HepG2 (cell line): ENCODE data around the gene STRBP. TPM values are rescaled to one million over a fixed set of nuclear protein-coding genes. Genes with fewer than 3 reads are reported as not detected.
A peak's percentile ranks its signal among the peaks of the same experiment; 100 is the strongest.

ENCODE experiments used
- ATAC-seq: fragments of 200-7000 bp; cut with Tn5 transposase; 3 replicates; pipeline ENCODE4 v1.9.1; 2020; ENCODE audit warnings: mild to moderate bottlenecking, moderate library complexity
- BruUV-seq: library from RNA; stranded (reverse); fragments of 400-500 nt; replicated peaks from 2 replicates; lab custom pipeline; 2021; lab: Mats Ljungman, UMichigan
- CTCF ChIA-PET: fragments of 300-600 bp; formaldehyde crosslinking; extraction: SDS; loops from one replicate; lab custom pipeline; 2021; ENCODE audit warnings: low total read pairs, inconsistent platforms, low intra/inter-chr PET ratio; lab: Yijun Ruan, JAX
- POLR2A ChIA-PET: fragments of 350-600 bp; sonication (Branson Sonifier 250); formaldehyde crosslinking; loops from one replicate; lab custom pipeline; 2020; ENCODE audit warnings: antibody characterized with exemption, inconsistent platforms; lab: Yijun Ruan, JAX
- DNase-seq: peaks from one replicate; pipeline ENCODE4 v3.0.0-alpha.2; 2015; ENCODE audit warnings: low spot score
- FAIRE-seq: peaks from 3 replicates; lab custom pipeline; 2011; peaks lifted over from hg19 to GRCh38; lab: Jason Lieb, UNC
- H2AFZ ChIP-seq: one replicate; pipeline ENCODE4 v1.6.1; 2011; ENCODE audit warnings: low read length, inconsistent platforms
- H3K27ac ChIP-seq: fragments of 300-600 bp; 3 replicates; pipeline ENCODE4 v1.8.0; 2011; ENCODE audit warnings: mixed run types, mild to moderate bottlenecking, mixed read lengths, low read length, inconsistent platforms; ENCODE audit not compliant: insufficient read depth; ENCODE audit errors: extremely low read length
- H3K27me3 ChIP-seq, 2 experiments: fragments of 200-600 bp in 1 of 2; 2 replicates in 1 of 2; 3 replicates in 1 of 2; pipeline versions ENCODE4 v1.6.0 to v1.8.0; 2011; ENCODE audit warnings: low read length in 2 of 2, mild to moderate bottlenecking in 2 of 2, moderate library complexity in 2 of 2, inconsistent platforms in 1 of 2; ENCODE audit not compliant: insufficient read depth in 2 of 2, control insufficient read depth in 1 of 2
- H3K36me3 ChIP-seq, 2 experiments: fragments of 200-600 bp in 1 of 2; replicated peaks in 1 of 2; 2 replicates in 1 of 2; 3 replicates in 1 of 2; pipeline versions ENCODE4 v1.5.1 to v1.8.0; 2011; ENCODE audit warnings: low read length in 2 of 2, inconsistent platforms in 1 of 2; ENCODE audit not compliant: insufficient read depth in 2 of 2, control insufficient read depth in 1 of 2
- H3K4me1 ChIP-seq: 2 replicates; pipeline ENCODE4 v1.5.1; 2012; ENCODE audit warnings: low read length, inconsistent platforms; ENCODE audit not compliant: insufficient read depth
- H3K4me2 ChIP-seq: 2 replicates; pipeline ENCODE4 v1.6.0; 2011; ENCODE audit warnings: low read depth, low read length, inconsistent platforms
- H3K4me3 ChIP-seq, 3 experiments: fragments of 200-600 bp in 1 of 3; sonication (generic), shearing (Covaris generic) in 1 of 3; replicated peaks in 1 of 3; 2 replicates each; pipeline ENCODE4 v1.5.1; 2011 to 2016; ENCODE audit warnings: low read length in 3 of 3, inconsistent platforms in 2 of 3, low read depth in 2 of 3, mild to moderate bottlenecking in 2 of 3, control low read depth in 1 of 3, mixed read lengths in 1 of 3; ENCODE audit not compliant: insufficient read depth in 1 of 3
- H3K79me2 ChIP-seq: one replicate; pipeline ENCODE4 v1.6.1; 2011; ENCODE audit warnings: low read length, inconsistent platforms; ENCODE audit not compliant: insufficient read depth
- H3K9ac ChIP-seq: 2 replicates; pipeline ENCODE4 v1.6.0; 2011; ENCODE audit warnings: mild to moderate bottlenecking, low read depth, low read length, inconsistent platforms; ENCODE audit not compliant: insufficient read depth
- H3K9me3 ChIP-seq: 2 replicates; pipeline ENCODE4 v1.5.1; 2012; ENCODE audit warnings: mild to moderate bottlenecking, low read length
- H4K20me1 ChIP-seq: 2 replicates; pipeline ENCODE4 v1.6.0; 2011; ENCODE audit warnings: inconsistent platforms, mild to moderate bottlenecking, low read length, moderate library complexity; ENCODE audit not compliant: insufficient read depth
- ATF7 ChIP-seq, 2 experiments: fragments of 450-650 bp in 1 of 2; sonication (generic) in 1 of 2; formaldehyde crosslinking in 1 of 2; IDR thresholded peaks; 2 replicates each; pipeline versions ENCODE4 v1.4.0 to v1.6.1; 2016 to 2020; ENCODE audit warnings: antibody characterized with exemption in 1 of 2, mild to moderate bottlenecking in 1 of 2, missing genetic modification reagents in 1 of 2
- HBP1 ChIP-seq: IDR thresholded peaks from 2 replicates; pipeline ENCODE4 v1.6.1; 2016; ENCODE audit warnings: low read depth, control low read depth
- KAT2B ChIP-seq: fragments of 150-350 bp; IDR thresholded peaks from 2 replicates; pipeline ENCODE4 v1.6.1; 2014; ENCODE audit warnings: low read depth, low read length, borderline replicate concordance
- RARA ChIP-seq: IDR thresholded peaks from 2 replicates; pipeline ENCODE4 v1.6.1; 2016; ENCODE audit warnings: missing genetic modification reagents, missing compliant biosample characterization
- TBX2 ChIP-seq: sonication (generic); formaldehyde crosslinking; IDR thresholded peaks from 2 replicates; pipeline ENCODE4 v1.5.0; 2020; ENCODE audit warnings: missing genetic modification reagents, mild to moderate bottlenecking, borderline replicate concordance
- ZNF644 ChIP-seq: IDR thresholded peaks from 2 replicates; pipeline ENCODE4 v1.6.1; 2016; ENCODE audit warnings: low read depth
- WGBS: methylation state at CpG from one replicate; pipeline ENCODE4 v1.1.6; 2017; ENCODE audit warnings: low lambda C conversion rate; 5-methylcytosine and 5-hydroxymethylcytosine counted together
- in situ Hi-C: cut with HindIII; loops from 2 replicates; pipeline ENCODE4 v1.10.0; 2017; ENCODE audit warnings: low pct_unique_long_range_greater_than_20kb; ENCODE audit not compliant: extremely low pct_ligation_motif_present
- intact Hi-C: fragments of 100-400 bp; cut with micrococcal nuclease; formaldehyde crosslinking; loops from one replicate; pipeline ENCODE4 v1.10.0; 2022; ENCODE audit not compliant: unreplicated experiment
- polyA plus RNA-seq, 8 experiments: library from polyadenylated mRNA; depleted of rRNA in 3 of 8; stranded (reverse) in 7 of 8; unstranded in 1 of 8; fragments of >200 nt; fragmentation: Illumina TruSeq in 4 of 8; extraction: Trizol in 4 of 8; gene quantifications; 2 replicates each; pipeline versions ENCODE4 v1.2.1 to v1.2.3, GENCODE V29; 2011 to 2016; ENCODE audit warnings: low read depth in 4 of 8, missing spikeins in 1 of 8, mixed read lengths in 1 of 8; ENCODE audit not compliant: insufficient read depth in 1 of 8
- total RNA-seq, 5 experiments: library from RNA; depleted of rRNA; stranded (reverse); fragments of >200 nt; fragmentation: Illumina TruSeq; extraction: Trizol; gene quantifications; 2 replicates each; pipeline ENCODE4 v1.2.3, GENCODE V29; 2016; ENCODE audit warnings: low read depth in 1 of 5
- TF ChIP-seq, protein P1 (sequence below): sonication (generic); formaldehyde crosslinking; IDR thresholded peaks from 2 replicates; pipeline ENCODE4 v1.8.1; 2023; ENCODE audit warnings: mild to moderate bottlenecking, inconsistent platforms, moderate library complexity, missing genetic modification reagents, borderline replicate concordance

STRBP gene
- total and polyA plus RNA-seq, 2 of the 13 experiments (the other 11 are each of a cell fraction or from before 2014, with no cell fraction given), result 14.5 to 38.5 TPM

DNA sequence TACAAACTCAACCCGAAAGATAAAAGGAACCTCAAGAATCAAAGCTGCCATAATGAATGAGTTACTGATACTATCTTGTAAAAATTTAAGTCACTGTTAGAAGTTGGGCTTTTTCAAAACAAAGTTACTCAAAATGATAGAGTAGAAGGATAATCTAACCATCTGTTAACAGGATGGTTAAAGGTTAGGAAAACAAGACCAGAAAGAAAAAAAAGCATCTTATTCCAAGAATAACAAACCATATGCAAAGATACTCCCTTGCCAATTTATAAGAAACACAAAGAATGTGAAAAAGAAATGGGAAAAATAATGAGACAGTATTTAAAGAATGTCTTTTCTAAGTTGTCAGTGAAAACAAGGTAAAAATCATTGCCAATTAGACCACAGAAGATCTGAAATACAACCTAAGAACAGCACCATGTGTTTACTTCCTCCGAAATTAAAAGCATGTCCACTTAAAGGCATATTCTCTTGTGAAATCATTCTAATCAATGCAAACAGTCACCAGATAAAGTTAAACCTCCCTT lies 51.2 kb downstream of the STRBP start (continued):
- TF ChIP-seq, protein P1, sequence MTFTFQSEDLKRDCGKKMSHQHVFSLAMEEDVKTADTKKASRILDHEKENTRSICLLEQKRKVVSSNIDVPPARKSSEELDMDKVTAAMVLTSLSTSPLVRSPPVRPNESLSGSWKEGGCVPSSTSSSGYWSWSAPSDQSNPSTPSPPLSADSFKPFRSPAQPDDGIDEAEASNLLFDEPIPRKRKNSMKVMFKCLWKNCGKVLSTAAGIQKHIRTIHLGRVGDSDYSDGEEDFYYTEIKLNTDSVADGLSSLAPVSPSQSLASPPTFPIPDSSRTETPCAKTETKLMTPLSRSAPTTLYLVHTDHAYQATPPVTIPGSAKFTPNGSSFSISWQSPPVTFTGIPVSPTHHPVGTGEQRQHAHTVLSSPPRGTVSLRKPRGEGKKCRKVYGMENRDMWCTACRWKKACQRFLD (CRISPR knock-in tag), result no peak

DNA sequence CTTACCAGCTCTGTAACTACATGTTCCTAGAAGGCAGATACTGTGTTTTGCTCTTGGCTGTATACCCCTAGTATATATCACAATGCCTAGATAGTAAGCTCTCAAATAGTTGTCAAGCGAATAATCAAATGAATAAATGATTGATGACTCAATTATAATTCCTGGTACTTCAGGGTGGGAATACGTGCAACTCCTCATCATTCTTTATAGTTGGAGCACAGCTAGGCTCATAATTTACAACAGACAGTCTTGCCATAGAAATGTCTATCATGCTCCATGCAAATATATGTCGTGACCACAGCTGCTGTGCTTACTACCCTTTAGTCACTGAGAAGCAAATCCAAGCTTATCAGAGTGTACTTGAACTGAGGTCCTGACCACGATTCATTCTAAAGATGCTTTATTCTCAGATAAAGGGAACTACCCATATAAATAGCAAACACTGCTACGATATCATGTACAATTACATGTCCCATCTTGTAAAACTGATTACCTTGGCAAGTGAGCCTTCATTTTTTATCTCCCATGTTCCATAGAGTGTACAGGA lies 52.1 kb downstream of the STRBP start:
- no peak for FAIRE-seq
- no peaks in the 10 kb centered on the region for H4K20me1 ChIP-seq
- no peak overlapping the region for H3K4me3 ChIP-seq
- BruUV-seq, result no TSS peak
- no peak overlapping the region for H3K9ac ChIP-seq
- H3K36me3 ChIP-seq, result no peaks in the 10 kb centered on the region; a peak in 1 of 5 replicates
- H3K79me2 ChIP-seq, result no peaks in the 10 kb centered on the region
- intact Hi-C loops (no loop called here), in situ Hi-C loops (no loop called here)
- CTCF ChIA-PET, result no interaction called here
- 96% methylated on average over 5 of the region's 5 CpGs for WGBS
- no peak overlapping the region for H3K4me2 ChIP-seq
- no peaks in the 10 kb centered on the region for H3K27me3 ChIP-seq
- no peak for DNase-seq
- TF ChIP-seq HBP1, result no peak
- H2AFZ ChIP-seq, result no peak overlapping the region
- H3K27ac ChIP-seq, result no peak overlapping the region
- no peaks in the 10 kb centered on the region for H3K4me1 ChIP-seq
- H3K9me3 ChIP-seq, result no peaks in the 10 kb centered on the region
- POLR2A ChIA-PET, result no interaction called here
- ATAC-seq, result no peak

DNA sequence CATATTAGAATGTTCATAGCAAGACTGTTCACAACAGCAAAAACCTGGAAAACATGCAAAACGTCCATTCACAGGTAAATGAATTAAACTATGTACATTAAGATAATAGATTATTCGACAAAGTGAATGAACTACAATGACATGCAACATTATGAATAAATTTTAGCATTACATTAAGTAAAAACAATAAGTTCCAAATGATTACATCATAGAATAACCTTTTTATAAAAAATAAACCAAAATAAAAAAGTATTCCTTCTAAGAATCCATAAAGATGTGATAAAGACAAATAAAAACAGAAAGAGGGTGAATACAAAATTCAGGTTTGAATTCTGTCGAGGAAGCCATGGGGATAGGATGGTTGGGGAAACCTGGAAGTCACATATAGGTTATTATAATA lies 57.3 kb downstream of the STRBP start:
- ChIA-PET CTCF (no interaction called here), POLR2A (no interaction called here)
- H3K4me3 ChIP-seq, result no peak overlapping the region
- no peaks in the 10 kb centered on the region for H3K79me2 ChIP-seq
- H2AFZ ChIP-seq, result no peak overlapping the region
- H3K9me3 ChIP-seq, result no peaks in the 10 kb centered on the region
- no peak for FAIRE-seq
- no peak for DNase-seq
- H3K36me3 ChIP-seq, result no peaks in the 10 kb centered on the region
- H3K4me1 ChIP-seq, result no peaks in the 10 kb centered on the region
- in situ Hi-C loops, result no loop called here
- no peak overlapping the region for H3K27ac ChIP-seq
- 93% methylated on average over 3 of the region's 3 CpGs for WGBS
- no peak for ATAC-seq
- H3K4me2 ChIP-seq, result no peak overlapping the region
- BruUV-seq, result no TSS peak
- TF ChIP-seq ZNF644 (CRISPR knock-in tag), result no peak
- TF ChIP-seq TBX2 (CRISPR knock-in tag), result no peak
- no peak for TF ChIP-seq RARA (CRISPR knock-in tag)
- peak; percentile 83 for TF ChIP-seq ATF7 (IDR thresholded peaks at IDR 0.05)
- no peak for TF ChIP-seq ATF7 (CRISPR knock-in tag; IDR thresholded peaks at IDR 0.05)
- no peak for TF ChIP-seq KAT2B
- TF ChIP-seq, all 625 proteins: peak for 1
- no peak overlapping the region for H3K9ac ChIP-seq
- H3K27me3 ChIP-seq, result no peaks in the 10 kb centered on the region
- no peaks in the 10 kb centered on the region for H4K20me1 ChIP-seq
- intact Hi-C loops, result no loop called here
